ENCODE measurements around the gene SMCHD1.

DNA sequence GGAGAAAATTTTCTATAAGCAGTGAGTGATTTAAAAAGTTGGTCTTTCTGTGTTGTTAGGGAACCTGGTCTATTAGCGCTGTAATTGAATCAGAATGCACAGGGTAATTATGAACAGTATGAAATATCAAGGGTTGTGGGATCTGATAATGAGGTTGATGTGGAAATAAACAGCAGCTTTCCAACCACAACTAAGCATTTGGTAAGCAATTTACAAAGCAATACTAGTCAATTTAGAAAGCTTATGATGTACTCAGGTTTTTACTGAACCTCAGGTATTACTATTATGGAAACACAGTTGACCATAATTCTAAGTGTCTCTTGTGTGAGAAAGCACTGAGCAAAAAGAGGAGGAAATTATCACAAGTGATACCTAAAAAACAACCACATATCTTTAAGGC lies 11.0 kb upstream of the SMCHD1 start:
- TF ChIP-seq EZH2phosphoT487 (IDR thresholded peaks at IDR 0.05; ENCODE audit: low read depth, severe bottlenecking, unreplicated experiment) (no peak), EZH2 (IDR thresholded peaks at IDR 0.05; ENCODE audit: borderline replicate concordance) (no peak)
- TF ChIP-seq, protein P1, sequence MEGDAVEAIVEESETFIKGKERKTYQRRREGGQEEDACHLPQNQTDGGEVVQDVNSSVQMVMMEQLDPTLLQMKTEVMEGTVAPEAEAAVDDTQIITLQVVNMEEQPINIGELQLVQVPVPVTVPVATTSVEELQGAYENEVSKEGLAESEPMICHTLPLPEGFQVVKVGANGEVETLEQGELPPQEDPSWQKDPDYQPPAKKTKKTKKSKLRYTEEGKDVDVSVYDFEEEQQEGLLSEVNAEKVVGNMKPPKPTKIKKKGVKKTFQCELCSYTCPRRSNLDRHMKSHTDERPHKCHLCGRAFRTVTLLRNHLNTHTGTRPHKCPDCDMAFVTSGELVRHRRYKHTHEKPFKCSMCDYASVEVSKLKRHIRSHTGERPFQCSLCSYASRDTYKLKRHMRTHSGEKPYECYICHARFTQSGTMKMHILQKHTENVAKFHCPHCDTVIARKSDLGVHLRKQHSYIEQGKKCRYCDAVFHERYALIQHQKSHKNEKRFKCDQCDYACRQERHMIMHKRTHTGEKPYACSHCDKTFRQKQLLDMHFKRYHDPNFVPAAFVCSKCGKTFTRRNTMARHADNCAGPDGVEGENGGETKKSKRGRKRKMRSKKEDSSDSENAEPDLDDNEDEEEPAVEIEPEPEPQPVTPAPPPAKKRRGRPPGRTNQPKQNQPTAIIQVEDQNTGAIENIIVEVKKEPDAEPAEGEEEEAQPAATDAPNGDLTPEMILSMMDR (IDR thresholded peaks at IDR 0.05; ENCODE audit: poor library complexity) = no peak

Data from hepatocyte (in vitro differentiated cells).